ENCODE data around the gene IFNL3. TPM values are rescaled to one million over a fixed set of nuclear protein-coding genes. Genes with fewer than 3 reads are reported as not detected.
A peak's percentile ranks its signal among the peaks of the same experiment; 100 is the strongest.
"Not testable (repeated sequence)": the region's sequence is repeated elsewhere in the genome, so short reads cannot be mapped to it uniquely, and the experiment has no call there.

Gene IFNL3
- total and polyA plus RNA-seq, 2 donors: 0.07 TPM; not detected in 1

GRCh38 chr19:39224910-39225309 lies 19.9 kb downstream of the IFNL3 start:
- no peak overlapping the region for H3K27ac ChIP-seq (ENCODE audit: low read depth in 1 of 2, low read length in 1 of 2)
- peaks cover 0 to 4% of the 10 kb centered on the region in 2 donors for H3K27me3 ChIP-seq (ENCODE audit: control insufficient read depth in 2 of 2, insufficient read depth in 1 of 2, low read length in 1 of 2)
- no peaks in the 10 kb centered on the region for H3K4me1 ChIP-seq (ENCODE audit: control insufficient read depth in 2 of 2, insufficient read depth in 2 of 2, low read length in 2 of 2)
- WGBS: 32% methylated on average over 3 of the region's 3 CpGs
- H3K36me3 ChIP-seq (ENCODE audit: control insufficient read depth in 2 of 2, insufficient read depth in 2 of 2, low read length in 1 of 2): no peaks in the 10 kb centered on the region
- no peak overlapping the region for H3K4me3 ChIP-seq (ENCODE audit: low read length in 2 of 2)
- H3K9me3 ChIP-seq (ENCODE audit: control insufficient read depth in 2 of 2, insufficient read depth in 1 of 2, low read length in 1 of 2): no peaks in the 10 kb centered on the region
- no peak for DNase-seq (ENCODE audit: low read depth in 6 of 9, low spot score in 9 of 9)

GRCh38 chr19:39223703-39224279 lies 21.0 kb downstream of the IFNL3 start:
- Histone ChIP-seq H3K4me1 (ENCODE audit: control insufficient read depth in 2 of 2, insufficient read depth in 2 of 2, low read length in 2 of 2) (no peaks in the 10 kb centered on the region), H3K9me3 (ENCODE audit: control insufficient read depth in 2 of 2, insufficient read depth in 1 of 2, low read length in 1 of 2) (no peaks in the 10 kb centered on the region), H3K27ac (ENCODE audit: low read depth in 1 of 2, low read length in 1 of 2) (no peak overlapping the region), H3K36me3 (ENCODE audit: control insufficient read depth in 2 of 2, insufficient read depth in 2 of 2, low read length in 1 of 2) (no peaks in the 10 kb centered on the region), H3K4me3 (ENCODE audit: low read length in 2 of 2) (no peak overlapping the region), H3K27me3 (ENCODE audit: control insufficient read depth in 2 of 2, insufficient read depth in 1 of 2, low read length in 1 of 2) (peaks cover 0 to 4% of the 10 kb centered on the region in 2 donors)
- 26% methylated on average over 4 of the region's 4 CpGs for WGBS
- peak in 4 of 9 donors; percentile 9 to 40 (median 11) for DNase-seq (ENCODE audit: low read depth in 6 of 9, low spot score in 9 of 9)

- H3K4me1 ChIP-seq (ENCODE audit: control insufficient read depth in 2 of 2, insufficient read depth in 2 of 2, low read length in 2 of 2); H3K4me3 ChIP-seq (ENCODE audit: low read length in 2 of 2); DNase-seq (ENCODE audit: low read depth in 6 of 9, low spot score in 9 of 9); H3K36me3 ChIP-seq (ENCODE audit: control insufficient read depth in 2 of 2, insufficient read depth in 2 of 2, low read length in 1 of 2); H3K27ac ChIP-seq (ENCODE audit: low read depth in 1 of 2, low read length in 1 of 2); H3K9me3 ChIP-seq (ENCODE audit: control insufficient read depth in 2 of 2, insufficient read depth in 1 of 2, low read length in 1 of 2); H3K27me3 ChIP-seq (ENCODE audit: control insufficient read depth in 2 of 2, insufficient read depth in 1 of 2, low read length in 1 of 2): not testable (repeated sequence)
- 74% methylated on average over 10 of the region's 10 CpGs for WGBS
These were observed 25.7 kb downstream of the IFNL3 start for GRCh38 chr19:39219108-39219507.

- 94% methylated on average over 15 of the region's 15 CpGs for WGBS
- H3K27ac ChIP-seq (ENCODE audit: low read depth in 1 of 2, low read length in 1 of 2): no peak overlapping the region
- peaks cover 0 to 2% of the 10 kb centered on the region in 2 donors for H3K27me3 ChIP-seq (ENCODE audit: control insufficient read depth in 2 of 2, insufficient read depth in 1 of 2, low read length in 1 of 2)
- DNase-seq (ENCODE audit: low read depth in 6 of 9, low spot score in 9 of 9): no peak
- no peaks in the 10 kb centered on the region for H3K36me3 ChIP-seq (ENCODE audit: control insufficient read depth in 2 of 2, insufficient read depth in 2 of 2, low read length in 1 of 2)
- H3K9me3 ChIP-seq (ENCODE audit: control insufficient read depth in 2 of 2, insufficient read depth in 1 of 2, low read length in 1 of 2): no peaks in the 10 kb centered on the region
- H3K4me1 ChIP-seq (ENCODE audit: control insufficient read depth in 2 of 2, insufficient read depth in 2 of 2, low read length in 2 of 2): no peaks in the 10 kb centered on the region
- no peak overlapping the region for H3K4me3 ChIP-seq (ENCODE audit: low read length in 2 of 2)
These were observed 26.4 kb downstream of the IFNL3 start for GRCh38 chr19:39218230-39219007.

GRCh38 chr19:39217094-39217493 lies 27.7 kb downstream of the IFNL3 start:
- DNase-seq (ENCODE audit: low read depth in 6 of 9, low spot score in 9 of 9): no peak
- Histone ChIP-seq H3K4me1 (ENCODE audit: control insufficient read depth in 2 of 2, insufficient read depth in 2 of 2, low read length in 2 of 2) (no peaks in the 10 kb centered on the region), H3K4me3 (ENCODE audit: low read length in 2 of 2) (no peak overlapping the region), H3K27me3 (ENCODE audit: control insufficient read depth in 2 of 2, insufficient read depth in 1 of 2, low read length in 1 of 2) (peaks cover 0 to 6% of the 10 kb centered on the region in 2 donors), H3K36me3 (ENCODE audit: control insufficient read depth in 2 of 2, insufficient read depth in 2 of 2, low read length in 1 of 2) (no peaks in the 10 kb centered on the region), H3K27ac (ENCODE audit: low read depth in 1 of 2, low read length in 1 of 2) (no peak overlapping the region), H3K9me3 (ENCODE audit: control insufficient read depth in 2 of 2, insufficient read depth in 1 of 2, low read length in 1 of 2) (no peaks in the 10 kb centered on the region)
- 94% methylated on average over 5 of the region's 5 CpGs for WGBS

- not testable (repeated sequence) for H3K4me3 ChIP-seq (ENCODE audit: low read length in 2 of 2); DNase-seq (ENCODE audit: low read depth in 6 of 9, low spot score in 9 of 9); H3K36me3 ChIP-seq (ENCODE audit: control insufficient read depth in 2 of 2, insufficient read depth in 2 of 2, low read length in 1 of 2); H3K9me3 ChIP-seq (ENCODE audit: control insufficient read depth in 2 of 2, insufficient read depth in 1 of 2, low read length in 1 of 2); H3K27ac ChIP-seq (ENCODE audit: low read depth in 1 of 2, low read length in 1 of 2); H3K27me3 ChIP-seq (ENCODE audit: control insufficient read depth in 2 of 2, insufficient read depth in 1 of 2, low read length in 1 of 2); H3K4me1 ChIP-seq (ENCODE audit: control insufficient read depth in 2 of 2, insufficient read depth in 2 of 2, low read length in 2 of 2)
- 91% methylated on average over 3 of the region's 3 CpGs for WGBS
These were observed 29.5 kb downstream of the IFNL3 start for GRCh38 chr19:39215323-39215722.

- DNase-seq (ENCODE audit: low read depth in 6 of 9, low spot score in 9 of 9): peak in 6 of 9 donors; percentile 1 to 53 (median 12)
- Histone ChIP-seq H3K27ac (ENCODE audit: low read depth in 1 of 2, low read length in 1 of 2) (no peak overlapping the region), H3K27me3 (ENCODE audit: control insufficient read depth in 2 of 2, insufficient read depth in 1 of 2, low read length in 1 of 2) (peaks cover 0 to 11% of the 10 kb centered on the region in 2 donors), H3K36me3 (ENCODE audit: control insufficient read depth in 2 of 2, insufficient read depth in 2 of 2, low read length in 1 of 2) (no peaks in the 10 kb centered on the region), H3K9me3 (ENCODE audit: control insufficient read depth in 2 of 2, insufficient read depth in 1 of 2, low read length in 1 of 2) (no peaks in the 10 kb centered on the region), H3K4me1 (ENCODE audit: control insufficient read depth in 2 of 2, insufficient read depth in 2 of 2, low read length in 2 of 2) (no peaks in the 10 kb centered on the region), H3K4me3 (ENCODE audit: low read length in 2 of 2) (no peak overlapping the region)
- 40% methylated on average over 8 of the region's 8 CpGs for WGBS
These were observed 32.4 kb downstream of the IFNL3 start for GRCh38 chr19:39212375-39212742.

- Histone ChIP-seq H3K27ac (ENCODE audit: low read depth in 1 of 2, low read length in 1 of 2) (no peak overlapping the region), H3K4me1 (ENCODE audit: control insufficient read depth in 2 of 2, insufficient read depth in 2 of 2, low read length in 2 of 2) (no peaks in the 10 kb centered on the region)
- WGBS: 91% methylated on average over 13 of the region's 13 CpGs
These were observed 33.0 kb downstream of the IFNL3 start for GRCh38 chr19:39211731-39212374.

GRCh38 chr19:39209196-39209595 lies 35.6 kb downstream of the IFNL3 start:
- WGBS: 89% methylated on average over 7 of the region's 7 CpGs
- Histone ChIP-seq H3K4me1 (ENCODE audit: control insufficient read depth in 2 of 2, insufficient read depth in 2 of 2, low read length in 2 of 2) (no peaks in the 10 kb centered on the region), H3K9me3 (ENCODE audit: control insufficient read depth in 2 of 2, insufficient read depth in 1 of 2, low read length in 1 of 2) (no peaks in the 10 kb centered on the region), H3K36me3 (ENCODE audit: control insufficient read depth in 2 of 2, insufficient read depth in 2 of 2, low read length in 1 of 2) (no peaks in the 10 kb centered on the region), H3K4me3 (ENCODE audit: low read length in 2 of 2) (no peak overlapping the region), H3K27me3 (ENCODE audit: control insufficient read depth in 2 of 2, insufficient read depth in 1 of 2, low read length in 1 of 2) (peaks cover 6 to 34% of the 10 kb centered on the region in 2 donors), H3K27ac (ENCODE audit: low read depth in 1 of 2, low read length in 1 of 2) (no peak overlapping the region)
- DNase-seq (ENCODE audit: low read depth in 6 of 9, low spot score in 9 of 9): no peak

More at GRCh38 chr19:39211731-39212374, 33.0 kb downstream of the IFNL3 start:
- DNase-seq (ENCODE audit: low read depth in 6 of 9, low spot score in 9 of 9): no peak
- Histone ChIP-seq H3K36me3 (ENCODE audit: control insufficient read depth in 2 of 2, insufficient read depth in 2 of 2, low read length in 1 of 2) (no peaks in the 10 kb centered on the region), H3K27me3 (ENCODE audit: control insufficient read depth in 2 of 2, insufficient read depth in 1 of 2, low read length in 1 of 2) (peaks cover 0 to 14% of the 10 kb centered on the region in 2 donors), H3K4me3 (ENCODE audit: low read length in 2 of 2) (no peak overlapping the region), H3K9me3 (ENCODE audit: control insufficient read depth in 2 of 2, insufficient read depth in 1 of 2, low read length in 1 of 2) (no peaks in the 10 kb centered on the region)

All from thymus (tissue), 11 donors.